Measurements from ENCODE around the gene STPG1.

STPG1 gene

DNA sequence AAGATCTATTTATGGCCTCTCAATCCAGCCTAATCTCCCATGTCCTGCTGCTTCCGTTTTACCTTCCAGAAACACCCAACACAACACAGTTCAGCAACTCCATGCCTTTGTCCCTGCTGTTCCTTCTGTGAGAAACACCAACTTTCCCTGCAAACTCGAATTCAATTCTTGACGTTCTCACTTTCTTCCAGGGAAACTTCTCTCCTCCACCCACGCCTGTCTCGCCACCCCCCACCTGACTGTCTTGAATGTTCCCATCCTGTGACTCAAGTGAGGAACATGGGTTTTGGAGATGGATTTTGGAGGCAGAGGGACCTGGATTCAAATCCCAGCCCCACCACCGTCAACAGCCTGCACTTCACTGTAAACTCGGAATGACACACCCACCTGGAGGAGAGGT is 49.6 kb downstream of the STPG1 start:
- DNase-seq (ENCODE audit: low read depth) = no peak
- TF ChIP-seq, protein P1, sequence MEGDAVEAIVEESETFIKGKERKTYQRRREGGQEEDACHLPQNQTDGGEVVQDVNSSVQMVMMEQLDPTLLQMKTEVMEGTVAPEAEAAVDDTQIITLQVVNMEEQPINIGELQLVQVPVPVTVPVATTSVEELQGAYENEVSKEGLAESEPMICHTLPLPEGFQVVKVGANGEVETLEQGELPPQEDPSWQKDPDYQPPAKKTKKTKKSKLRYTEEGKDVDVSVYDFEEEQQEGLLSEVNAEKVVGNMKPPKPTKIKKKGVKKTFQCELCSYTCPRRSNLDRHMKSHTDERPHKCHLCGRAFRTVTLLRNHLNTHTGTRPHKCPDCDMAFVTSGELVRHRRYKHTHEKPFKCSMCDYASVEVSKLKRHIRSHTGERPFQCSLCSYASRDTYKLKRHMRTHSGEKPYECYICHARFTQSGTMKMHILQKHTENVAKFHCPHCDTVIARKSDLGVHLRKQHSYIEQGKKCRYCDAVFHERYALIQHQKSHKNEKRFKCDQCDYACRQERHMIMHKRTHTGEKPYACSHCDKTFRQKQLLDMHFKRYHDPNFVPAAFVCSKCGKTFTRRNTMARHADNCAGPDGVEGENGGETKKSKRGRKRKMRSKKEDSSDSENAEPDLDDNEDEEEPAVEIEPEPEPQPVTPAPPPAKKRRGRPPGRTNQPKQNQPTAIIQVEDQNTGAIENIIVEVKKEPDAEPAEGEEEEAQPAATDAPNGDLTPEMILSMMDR (IDR thresholded peaks at IDR 0.05; ENCODE audit: control insufficient read depth, extremely low read depth, insufficient read depth) = no peak
- H3K4me3 ChIP-seq (ENCODE audit: low read depth, low read length) = no peak overlapping the region

DNA sequence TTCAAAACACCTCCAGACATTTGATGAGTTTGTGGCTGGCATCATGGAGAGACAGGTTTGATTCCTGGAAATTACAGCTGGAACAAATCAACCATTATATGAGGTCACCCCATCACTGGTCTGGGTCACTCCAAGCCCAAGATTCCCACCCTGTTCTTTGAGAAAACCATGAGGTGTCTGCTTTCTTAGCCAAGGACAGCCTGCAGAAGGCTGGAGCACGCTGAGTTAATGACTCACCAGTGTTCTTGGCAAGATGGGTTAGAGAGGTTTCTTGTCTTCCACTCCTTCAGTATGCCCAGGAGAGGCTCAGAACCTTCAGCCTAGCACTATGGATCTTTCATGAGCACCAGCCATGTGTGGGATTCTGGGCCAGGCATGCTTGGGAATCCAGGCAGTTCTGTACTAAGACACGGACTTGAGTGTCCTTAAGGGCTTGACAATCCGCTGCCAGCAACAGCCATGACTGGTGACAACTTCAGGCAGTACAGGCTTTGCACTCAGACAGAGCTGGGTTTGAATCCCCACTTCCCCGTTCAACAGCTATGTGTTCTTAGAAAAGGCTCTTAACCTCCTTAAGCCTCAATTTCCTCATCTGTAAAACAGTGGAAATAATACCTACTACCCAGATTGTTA is 50.5 kb downstream of the STPG1 start:
- H3K4me3 ChIP-seq (ENCODE audit: low read depth, low read length) = no peak overlapping the region
- DNase-seq (ENCODE audit: low read depth) = no peak
- TF ChIP-seq, protein P1 (IDR thresholded peaks at IDR 0.05; ENCODE audit: control insufficient read depth, extremely low read depth, insufficient read depth) = no peak

DNA sequence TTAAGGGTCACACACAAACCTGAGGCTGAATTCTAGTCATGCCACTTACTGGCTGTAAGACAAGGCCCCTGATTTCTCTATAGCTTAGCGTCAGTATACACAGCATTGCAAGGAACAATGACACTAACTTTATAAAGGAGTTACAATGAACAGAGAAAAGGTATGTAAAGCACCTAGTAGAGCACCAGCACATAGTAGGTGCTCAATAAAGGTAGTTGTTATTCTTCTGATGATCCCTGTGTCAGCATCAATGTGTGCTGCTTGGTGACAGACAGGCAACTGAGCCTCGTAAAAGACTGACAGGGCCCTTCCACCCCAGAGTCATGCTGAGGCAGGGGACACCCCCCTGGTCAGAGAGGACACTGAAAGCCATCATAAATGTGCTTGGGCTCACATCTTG is 51.2 kb downstream of the STPG1 start:
- no peak overlapping the region for H3K4me3 ChIP-seq (ENCODE audit: low read depth, low read length)
- DNase-seq (ENCODE audit: low read depth) = no peak
- TF ChIP-seq, protein P1 (IDR thresholded peaks at IDR 0.05; ENCODE audit: control insufficient read depth, extremely low read depth, insufficient read depth) = no peak

DNA sequence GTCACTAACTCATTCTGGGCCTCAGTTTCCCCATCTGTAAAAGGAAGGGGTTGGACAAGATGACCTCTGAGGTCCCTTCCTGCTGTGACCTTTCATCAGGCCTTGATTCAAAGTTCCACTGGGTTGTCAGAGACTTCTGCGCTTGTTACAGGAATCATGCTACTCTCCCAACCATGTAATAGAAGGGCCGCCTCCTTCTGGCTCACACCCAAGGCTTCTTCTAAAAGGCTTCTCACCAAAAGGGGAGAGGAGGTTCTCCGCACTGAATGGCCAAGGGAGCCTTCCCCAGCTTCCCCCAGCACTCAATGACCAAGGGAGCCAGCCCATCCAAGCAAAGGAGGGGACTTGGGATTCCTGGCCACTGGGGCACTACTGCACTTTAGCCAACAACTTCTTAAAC is 51.8 kb downstream of the STPG1 start:
- TF ChIP-seq, protein P1 (IDR thresholded peaks at IDR 0.05; ENCODE audit: control insufficient read depth, extremely low read depth, insufficient read depth) = no peak
- no peak overlapping the region for H3K4me3 ChIP-seq (ENCODE audit: low read depth, low read length)
- no peak for DNase-seq (ENCODE audit: low read depth)

DNA sequence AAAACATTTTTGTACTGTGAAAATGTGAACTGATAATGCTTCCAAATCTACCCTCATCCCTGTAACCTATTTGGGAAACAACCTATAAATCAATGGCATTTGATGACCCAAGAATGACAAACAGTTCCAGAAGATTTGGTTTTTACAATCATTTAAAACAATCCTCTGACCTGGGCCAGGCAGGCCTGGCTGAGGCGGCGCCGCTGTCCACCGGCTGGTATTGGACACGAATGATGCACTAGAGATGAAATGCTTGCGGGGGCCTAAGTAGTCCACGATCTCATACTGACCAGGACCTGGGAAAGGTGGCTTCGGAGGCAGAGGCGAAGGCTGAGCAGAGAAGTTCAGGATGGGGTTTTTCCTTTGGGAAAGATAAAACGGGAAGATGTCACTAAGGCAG is 52.9 kb downstream of the STPG1 start:
- TF ChIP-seq, protein P1 (IDR thresholded peaks at IDR 0.05; ENCODE audit: control insufficient read depth, extremely low read depth, insufficient read depth) = no peak
- DNase-seq (ENCODE audit: low read depth) = no peak
- H3K4me3 ChIP-seq (ENCODE audit: low read depth, low read length) = no peak overlapping the region

DNA sequence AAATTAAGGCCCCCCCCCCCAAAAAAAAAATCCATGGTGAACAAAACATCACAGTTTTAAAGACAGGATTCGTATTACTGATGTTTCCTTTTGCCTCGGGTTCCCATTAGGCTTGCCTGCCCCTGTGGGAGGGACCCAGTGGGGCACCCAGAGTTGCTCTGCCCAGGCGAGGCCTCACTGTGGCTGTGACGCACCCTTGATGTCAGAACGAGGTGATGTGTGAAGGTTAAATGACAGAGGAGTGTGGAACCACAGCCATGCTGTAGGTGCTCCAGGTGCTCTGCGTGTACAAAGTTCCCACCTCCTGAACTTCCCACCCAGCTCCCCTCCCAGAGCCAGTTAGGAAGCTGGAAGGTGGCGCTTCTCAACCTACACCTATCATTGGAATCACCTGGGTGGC is 56.5 kb downstream of the STPG1 start:
- no peak for DNase-seq (ENCODE audit: low read depth)
- TF ChIP-seq, protein P1 (IDR thresholded peaks at IDR 0.05; ENCODE audit: control insufficient read depth, extremely low read depth, insufficient read depth) = no peak
- H3K4me3 ChIP-seq (ENCODE audit: low read depth, low read length) = no peak overlapping the region

DNA sequence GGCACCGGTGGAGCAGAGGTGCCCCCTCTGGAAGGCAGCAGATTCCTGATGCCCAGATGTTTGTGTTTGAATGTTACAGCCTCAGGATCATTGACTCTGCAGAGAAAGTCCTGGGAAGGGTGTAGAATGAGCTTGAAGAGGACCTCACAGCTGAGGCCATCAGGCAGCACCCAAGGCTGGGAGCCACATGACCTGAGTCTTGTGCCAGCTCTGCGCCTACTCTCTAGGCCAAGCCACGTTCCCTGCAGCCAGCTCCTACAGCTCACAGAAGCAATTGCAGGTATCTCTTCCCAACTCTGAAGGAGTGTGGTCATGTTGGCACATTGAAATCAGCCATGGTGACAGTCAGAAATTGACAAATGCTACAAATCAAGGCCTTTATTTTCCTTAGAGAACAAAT is 58.1 kb downstream of the STPG1 start:
- H3K4me3 ChIP-seq (ENCODE audit: low read depth, low read length) = no peak overlapping the region
- TF ChIP-seq, protein P1 (IDR thresholded peaks at IDR 0.05; ENCODE audit: control insufficient read depth, extremely low read depth, insufficient read depth) = no peak
- DNase-seq (ENCODE audit: low read depth) = no peak

Data from LNCaP clone FGC (cell line).